Prostate gland (tissue), 2 donors: Measurements from ENCODE around the gene UNC5A.

Experiments used
- CTCF ChIP-seq, 4 experiments: fragments of 200-600 bp in 2 of 4; fragments of 450-650 bp in 2 of 4; sonication (generic) in 2 of 4; IDR thresholded peaks; 1 replicate in 3 of 4; 2 replicates in 1 of 4; pipeline ENCODE4 v1.5.1; 2016 to 2019; ENCODE audit warnings: antibody characterized with exemption in 4 of 4, mild to moderate bottlenecking in 2 of 4, moderate library complexity in 2 of 4
- POLR2A ChIP-seq: fragments of 450-650 bp; IDR thresholded peaks from one replicate; pipeline ENCODE4 v1.6.1; 2016; ENCODE audit warnings: antibody characterized with exemption, mild to moderate bottlenecking
- POLR2AphosphoS5 ChIP-seq: sonication (generic); formaldehyde crosslinking; IDR thresholded peaks from one replicate; pipeline ENCODE4 v1.6.1; 2017; ENCODE audit warnings: antibody characterized with exemption

- no peak for TF ChIP-seq CTCF (IDR thresholded peaks at IDR 0.05)
- no peak for TF ChIP-seq POLR2A
- TF ChIP-seq POLR2AphosphoS5, result no peak
These were observed 12.6 kb downstream of the UNC5A start for GRCh38 chr5:176822793-176823481.
